GM19438 (cell line): ENCODE results near the gene RPLP1.

Experiments
- ATAC-seq: cut with Tn5 transposase; IDR thresholded peaks from one replicate; pipeline ENCODE4 v1.9.1; 2021; ENCODE audit warnings: low read depth; ENCODE audit not compliant: unreplicated experiment

The RPLP1 gene

DNA sequence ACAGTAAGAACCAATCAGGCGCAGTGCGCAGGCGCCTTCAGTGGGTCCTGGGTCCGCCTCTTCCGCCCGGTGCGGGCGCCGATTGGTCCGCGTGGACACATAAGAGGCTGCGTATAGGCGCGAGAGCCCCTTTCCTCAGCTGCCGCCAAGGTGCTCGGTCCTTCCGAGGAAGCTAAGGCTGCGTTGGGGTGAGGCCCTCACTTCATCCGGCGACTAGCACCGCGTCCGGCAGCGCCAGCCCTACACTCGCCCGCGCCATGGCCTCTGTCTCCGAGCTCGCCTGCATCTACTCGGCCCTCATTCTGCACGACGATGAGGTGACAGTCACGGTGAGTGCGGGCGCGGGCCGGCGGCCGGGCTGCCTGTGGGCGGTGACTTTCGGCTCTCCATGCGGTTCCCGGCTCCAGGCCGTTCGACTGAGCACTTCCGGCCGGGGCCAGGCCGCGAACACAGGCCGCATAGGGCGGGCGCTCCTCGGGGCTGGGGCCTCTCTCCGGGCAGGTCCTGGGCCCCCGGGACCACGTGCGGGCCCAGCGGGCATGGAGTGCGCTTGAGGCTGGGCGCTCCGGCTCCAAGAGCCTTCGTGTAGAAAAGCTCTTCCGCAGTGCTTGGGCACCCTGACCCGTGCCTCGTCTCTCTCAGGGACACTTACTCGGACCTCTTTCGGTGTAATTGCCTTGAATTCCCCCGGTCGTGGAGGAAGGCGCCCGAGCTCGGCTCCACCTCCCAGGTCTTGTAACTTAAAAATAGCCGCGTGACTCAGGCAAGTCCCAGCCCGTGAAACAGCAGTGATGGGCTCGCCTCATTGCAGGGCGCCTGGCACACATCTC lies at the start of gene RPLP1:
Gene RPLP1, plus strand, starts transcription at position 127 of the 830 bp plus-strand sequence. Its CDS starts 131 bp downstream, at position 258.
- peak; percentile 74 for ATAC-seq

DNA sequence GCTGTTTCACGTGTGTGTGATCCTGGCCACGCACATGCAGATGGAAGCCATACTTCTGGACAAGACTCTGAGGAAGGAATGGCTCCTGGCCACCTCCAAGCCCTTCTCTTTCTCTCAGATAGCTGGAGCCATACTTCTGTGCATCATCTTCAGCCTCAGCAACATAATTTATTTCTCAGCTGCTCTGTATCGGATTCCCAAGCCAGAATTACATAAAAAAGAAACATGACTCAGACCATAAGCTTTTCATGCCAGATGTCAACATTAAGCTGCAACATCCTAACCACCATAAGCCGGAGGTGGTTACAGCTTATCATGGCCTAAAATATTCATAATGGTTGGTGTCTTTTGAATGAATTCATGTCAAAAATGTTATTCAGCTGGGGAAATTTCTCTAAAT lies 49.0 kb upstream of the RPLP1 start:
- ATAC-seq: no peak

DNA sequence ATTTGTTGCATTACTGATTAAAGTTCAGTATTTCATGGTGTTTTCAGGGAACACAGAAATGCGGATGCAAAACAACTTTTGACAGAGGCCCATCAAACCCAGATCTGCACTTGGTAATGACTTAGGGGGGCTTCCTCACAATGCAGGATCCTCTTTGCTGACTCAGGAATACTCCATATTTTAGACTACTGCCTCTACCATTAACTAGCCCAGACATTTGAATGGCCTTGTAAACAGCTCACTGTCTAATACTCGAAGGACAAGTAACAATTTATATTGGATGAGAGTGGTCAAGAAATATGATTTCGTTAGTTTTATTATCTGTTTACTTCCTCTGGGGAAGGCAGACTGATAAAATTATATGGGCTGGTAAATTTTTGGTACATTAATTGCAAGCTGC lies 47.5 kb upstream of the RPLP1 start:
- no peak for ATAC-seq

DNA sequence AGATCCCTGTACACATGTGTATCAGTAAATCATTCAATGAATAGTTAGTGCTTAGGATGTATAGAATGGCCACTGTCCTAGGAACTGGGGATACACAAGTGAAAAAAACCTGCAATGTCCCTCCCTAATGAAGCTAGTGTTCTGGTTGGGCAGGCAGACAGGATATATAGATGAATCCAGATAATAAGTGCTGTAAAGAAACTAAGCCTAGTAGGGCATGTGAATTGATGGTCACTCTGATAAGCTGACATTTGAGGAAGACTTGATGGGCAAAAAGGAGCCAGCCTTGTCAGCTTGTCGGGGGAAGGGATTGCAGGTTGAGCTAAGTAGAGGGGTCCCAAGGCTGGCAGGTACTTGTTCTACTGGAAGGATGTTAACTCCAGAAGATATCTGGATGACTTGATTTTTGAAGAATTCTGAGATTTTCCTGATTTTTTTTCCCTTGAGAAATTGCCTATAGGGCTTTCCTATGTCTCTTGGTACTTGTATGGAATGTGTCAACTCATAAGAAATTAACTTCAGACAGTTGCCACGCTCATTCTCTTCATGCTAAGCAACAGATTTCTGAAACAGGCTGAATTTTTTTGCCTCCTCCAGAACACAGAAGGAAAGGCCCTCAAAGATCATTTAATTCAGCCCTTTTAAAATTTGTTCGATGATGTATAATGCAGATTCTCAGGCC lies 44.8 kb upstream of the RPLP1 start:
- ATAC-seq: no peak

DNA sequence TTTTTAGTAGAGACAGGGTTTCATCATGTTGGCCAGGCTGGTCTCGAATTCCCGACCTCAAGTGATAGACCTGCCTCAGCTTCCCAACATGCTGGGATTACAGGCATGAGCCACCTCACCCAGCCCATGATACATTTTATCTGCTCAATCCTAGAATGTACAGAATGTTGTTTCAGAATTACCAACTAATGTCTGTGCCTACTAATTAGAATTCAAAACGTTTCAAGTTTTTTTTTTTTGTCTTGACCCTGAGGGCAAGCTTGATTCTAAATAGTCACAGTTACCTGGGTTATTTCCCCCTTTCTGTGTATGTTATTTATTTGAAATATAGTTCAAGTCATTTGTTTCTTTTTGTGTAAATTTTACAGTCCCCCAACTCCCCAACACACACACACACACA lies 43.8 kb upstream of the RPLP1 start:
- no peak for ATAC-seq

DNA sequence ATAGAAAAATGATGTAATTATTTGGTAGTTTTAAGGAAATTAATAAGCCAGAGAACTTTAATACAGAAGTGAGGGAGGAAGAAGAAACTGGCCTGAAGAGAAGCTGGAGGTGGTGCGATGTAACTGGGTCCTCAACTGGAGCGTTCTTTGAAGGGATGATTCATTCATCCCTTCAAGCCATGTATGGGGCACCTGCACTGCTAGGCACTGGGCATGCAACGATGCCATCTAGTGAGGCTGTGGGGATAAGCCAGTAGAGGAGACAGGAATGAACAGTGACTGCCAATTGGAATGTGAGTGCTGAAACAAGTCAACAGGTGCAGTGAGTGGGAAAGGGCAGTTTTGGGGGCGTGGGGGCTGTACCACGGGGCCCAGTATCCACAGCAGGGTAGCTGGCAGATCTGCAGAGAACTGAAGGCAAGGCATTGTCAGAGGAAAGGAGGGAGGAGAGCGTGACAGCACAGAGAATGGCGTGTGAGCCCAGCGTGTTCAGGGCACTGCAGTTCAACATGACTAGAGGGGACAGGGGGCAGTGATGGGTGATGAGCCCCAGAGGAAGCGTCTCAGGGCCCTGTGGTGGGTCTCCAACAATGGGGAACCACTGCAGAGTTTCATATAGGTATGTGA lies 42.3 kb upstream of the RPLP1 start:
- no peak for ATAC-seq

DNA sequence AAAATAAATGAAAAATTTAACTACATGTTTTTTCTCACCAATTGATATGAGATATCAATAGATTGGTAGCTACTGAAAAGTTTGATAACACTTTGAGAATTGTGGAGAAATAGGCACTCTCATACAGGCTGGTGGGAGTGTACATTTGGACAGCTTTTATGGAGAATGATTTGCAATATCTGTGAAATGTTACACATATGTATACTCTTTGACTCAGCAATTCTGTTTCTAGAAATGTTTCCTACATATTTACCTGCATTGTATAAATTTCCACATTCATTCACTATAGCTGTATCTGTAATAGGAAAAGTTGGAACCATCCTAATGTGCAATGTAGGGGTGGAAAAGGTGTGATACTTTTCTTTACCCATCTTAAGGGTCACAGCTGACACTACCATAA lies 40.3 kb upstream of the RPLP1 start:
- no peak for ATAC-seq

DNA sequence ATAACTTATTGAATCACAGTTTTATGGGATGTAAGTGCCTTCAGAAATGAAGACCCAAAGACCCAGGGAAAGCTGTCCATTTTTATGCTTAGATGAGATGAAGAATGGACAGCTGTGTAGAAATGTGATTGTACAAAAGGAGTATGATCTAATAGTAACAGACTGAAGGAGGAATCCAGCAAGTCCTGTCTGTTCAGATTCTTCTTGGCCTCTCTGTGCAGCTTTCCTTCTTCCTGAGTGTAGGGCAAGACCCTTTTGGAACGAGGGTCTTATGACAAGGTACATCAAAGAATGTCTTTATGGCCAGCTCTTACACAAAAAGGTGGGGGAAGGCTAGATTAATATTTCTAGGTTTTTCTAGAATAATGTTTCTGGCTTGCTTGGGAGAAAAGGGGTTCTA lies 39.9 kb upstream of the RPLP1 start:
- no peak for ATAC-seq

DNA sequence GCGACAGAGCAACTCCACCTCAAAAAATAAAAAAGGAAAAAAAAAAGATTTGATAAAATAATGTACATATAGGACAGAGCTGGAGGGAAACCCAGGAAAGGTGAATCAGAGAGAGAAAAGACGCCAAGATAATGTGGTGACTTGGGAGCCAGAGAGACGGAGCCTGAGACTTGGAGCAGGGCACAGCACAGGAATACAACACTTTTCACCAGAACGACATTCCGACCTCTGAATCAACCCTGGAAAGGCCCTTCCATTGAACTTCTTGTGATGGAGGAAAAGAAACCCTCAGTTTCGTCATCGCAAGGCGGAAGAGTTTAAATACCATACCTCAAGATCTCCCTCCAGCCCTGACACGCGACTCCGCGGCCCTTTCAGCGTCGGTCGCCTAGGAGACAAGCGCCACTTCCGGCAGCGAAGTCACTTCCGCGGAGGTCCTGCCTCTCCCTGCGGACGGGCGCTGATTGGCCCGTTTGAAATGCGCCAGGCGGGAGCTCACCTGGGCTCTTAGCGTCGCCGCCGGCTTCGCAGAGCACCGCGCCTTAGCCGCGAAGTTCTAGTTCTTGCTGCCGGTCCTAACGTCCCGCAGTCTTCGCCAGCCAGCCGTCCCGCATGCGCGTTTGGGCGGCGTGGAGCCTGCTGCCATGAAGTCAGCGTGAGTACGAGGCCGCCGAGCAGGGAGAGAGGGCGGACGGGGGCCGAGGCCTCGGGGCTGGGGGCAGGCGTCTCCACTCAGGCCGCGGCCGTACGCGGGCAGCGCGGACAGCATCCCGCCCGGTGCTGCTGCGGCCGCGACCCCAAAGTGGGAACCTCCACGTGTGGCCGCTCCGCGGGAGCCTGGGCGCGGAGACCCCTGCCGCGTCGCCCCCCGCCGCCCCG lies 38.6 kb upstream of the RPLP1 start, which contains the start of gene KIF23:
Gene KIF23, plus strand, starts transcription at position 528 of the 879 bp plus-strand sequence. Its CDS starts 117 bp downstream, at position 645.
- peak; percentile 87 for ATAC-seq

DNA sequence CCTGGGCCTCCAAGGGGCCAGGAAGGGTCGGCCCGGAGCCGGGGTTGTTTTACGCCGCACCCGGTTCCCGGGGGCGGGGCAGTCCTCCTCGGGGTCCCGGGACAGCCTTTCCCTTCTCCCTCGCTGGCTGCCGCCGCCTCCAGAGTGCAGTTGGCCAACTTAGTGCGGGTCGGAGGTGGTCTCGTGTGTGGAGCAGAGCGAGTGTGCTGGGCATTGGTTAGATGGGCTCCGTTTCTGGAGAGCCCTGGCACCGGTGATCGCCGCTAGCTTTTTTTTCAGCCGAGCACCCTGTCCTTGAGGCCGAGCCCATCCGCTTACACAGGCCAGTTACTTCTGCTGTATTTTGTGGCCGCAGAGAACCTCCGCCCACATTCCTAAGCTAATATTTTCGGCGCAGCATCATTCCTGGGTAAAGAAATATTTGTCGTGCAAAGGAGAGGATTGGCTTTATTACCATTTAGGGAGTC lies 37.9 kb upstream of the RPLP1 start:
- peak; percentile 28 for ATAC-seq

DNA sequence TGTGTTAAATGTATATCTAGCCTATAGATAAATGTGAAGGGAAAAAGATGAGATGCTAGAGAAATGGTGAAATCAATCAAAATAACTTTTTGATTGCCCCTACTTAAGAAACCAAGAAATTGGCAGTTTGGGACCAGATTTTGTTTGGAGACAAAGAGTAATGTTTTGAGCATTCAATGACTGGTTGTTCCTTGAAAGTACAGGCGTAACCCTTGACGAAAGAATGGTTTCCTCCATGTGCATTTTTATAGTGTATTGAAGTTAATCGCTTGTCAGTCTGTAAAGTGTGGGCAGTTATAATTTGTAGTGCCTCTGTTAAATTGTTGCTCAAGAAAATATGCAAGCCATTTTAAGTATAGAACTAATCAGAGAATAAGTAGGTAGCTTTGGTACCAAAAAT lies 37.2 kb upstream of the RPLP1 start:
- ATAC-seq: no peak

DNA sequence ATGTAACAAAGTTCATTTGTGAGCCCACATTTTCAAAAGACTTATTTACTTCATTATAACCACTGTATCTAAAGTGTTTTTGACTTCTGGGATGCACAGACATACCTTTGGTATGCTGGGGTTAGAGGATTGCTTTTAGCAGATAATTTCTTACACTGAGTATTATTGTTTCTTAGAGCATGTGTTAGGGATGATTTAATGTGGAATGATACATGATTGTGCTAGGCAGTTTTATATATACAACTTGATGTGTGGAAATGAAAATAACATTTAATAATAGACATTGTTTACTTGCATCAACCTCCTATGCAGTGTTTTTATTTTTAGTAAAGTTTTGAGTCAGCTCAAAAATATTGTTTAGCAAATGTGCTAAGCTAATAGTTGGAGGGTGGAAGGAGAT lies 35.0 kb upstream of the RPLP1 start:
- no peak for ATAC-seq

DNA sequence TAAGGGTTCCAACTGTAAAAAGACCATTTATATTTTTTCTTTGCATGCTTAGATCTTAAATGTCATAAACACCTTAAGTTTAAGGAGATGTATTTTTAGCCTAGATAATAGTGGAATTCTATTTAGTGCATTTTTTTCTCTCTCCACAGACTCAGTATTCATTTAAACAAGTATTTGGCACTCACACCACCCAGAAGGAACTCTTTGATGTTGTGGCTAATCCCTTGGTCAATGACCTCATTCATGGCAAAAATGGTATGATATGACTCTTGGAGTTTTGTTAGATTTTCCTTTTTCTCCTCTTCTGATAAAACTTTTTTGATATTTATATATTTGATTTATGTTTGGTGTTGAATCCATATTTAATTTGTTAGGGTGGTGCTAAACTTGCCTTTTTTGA lies 31.1 kb upstream of the RPLP1 start:
- ATAC-seq: no peak

DNA sequence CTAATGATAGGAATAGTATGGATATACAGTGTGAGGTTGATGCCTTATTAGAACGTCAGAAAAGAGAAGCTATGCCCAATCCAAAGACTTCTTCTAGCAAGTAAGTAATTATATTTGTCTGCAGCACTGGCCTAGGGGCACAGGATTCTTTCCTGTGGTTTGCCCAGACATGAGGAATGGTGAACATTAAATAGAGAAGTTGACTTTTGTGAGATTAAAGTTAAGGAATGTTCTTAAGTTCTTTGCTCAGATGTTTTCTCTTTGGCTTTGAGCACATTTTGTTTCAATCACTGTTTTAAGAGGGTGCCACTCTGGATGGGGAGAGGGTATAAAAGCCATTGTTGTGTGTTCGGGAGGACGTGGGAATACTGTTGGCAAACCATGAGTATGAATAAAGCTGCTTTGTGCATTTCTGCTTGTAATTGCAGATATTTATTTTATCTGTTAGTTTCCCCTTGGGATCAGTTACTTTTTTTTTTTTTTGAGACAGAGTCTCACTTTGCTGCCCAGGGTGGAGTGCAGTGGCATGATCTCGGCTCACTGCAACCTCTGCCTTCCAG lies 30.2 kb upstream of the RPLP1 start:
- no peak for ATAC-seq

DNA sequence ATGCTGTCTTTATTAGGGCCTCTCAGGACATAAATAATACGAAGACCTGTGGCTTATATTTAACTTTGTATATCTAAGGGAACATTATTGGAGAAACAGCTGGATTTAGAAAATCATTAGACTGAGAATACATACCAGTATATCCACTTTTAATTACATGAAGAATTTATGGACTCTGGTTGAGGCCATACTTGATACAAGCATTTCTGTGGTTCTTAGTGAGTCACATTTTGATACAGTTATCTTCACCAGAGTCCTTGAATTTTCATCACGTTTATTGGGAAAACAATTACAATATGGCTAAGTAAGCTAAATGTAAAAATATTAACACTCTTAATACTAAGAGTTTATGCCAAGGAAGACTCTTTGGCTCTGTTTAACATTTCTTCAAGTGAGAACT lies 28.6 kb upstream of the RPLP1 start:
- ATAC-seq: no peak

DNA sequence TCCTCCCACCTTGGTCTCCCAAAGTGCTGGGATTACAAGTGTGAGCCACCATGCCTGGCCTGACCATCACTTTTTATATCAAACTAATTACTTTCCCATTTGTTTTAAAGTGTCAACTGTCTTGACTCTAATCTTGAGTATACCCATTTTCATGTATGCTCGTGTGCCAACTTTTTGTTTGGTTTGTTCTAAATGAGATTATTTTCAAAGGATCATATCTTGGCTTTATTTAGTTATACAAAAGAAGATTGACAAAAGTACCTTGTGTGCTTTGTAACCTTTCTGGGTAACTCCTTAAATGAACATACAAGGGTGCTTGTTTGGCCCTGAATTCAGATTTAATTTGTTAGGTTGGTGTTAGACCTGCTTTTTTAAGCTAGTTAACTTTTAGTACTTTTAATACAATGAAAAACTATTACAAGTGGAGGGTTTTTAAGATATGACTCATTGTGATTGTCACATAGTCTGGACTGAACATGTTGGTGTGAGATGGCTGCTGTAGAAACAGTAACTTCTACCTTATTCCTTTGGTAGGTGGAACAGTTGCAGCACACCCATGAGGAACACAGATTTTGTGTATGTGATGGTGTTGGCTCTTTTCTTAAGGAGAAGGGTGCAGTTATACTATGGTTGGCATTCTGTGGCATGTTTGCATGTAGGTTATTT lies 27.7 kb upstream of the RPLP1 start:
- no peak for ATAC-seq

DNA sequence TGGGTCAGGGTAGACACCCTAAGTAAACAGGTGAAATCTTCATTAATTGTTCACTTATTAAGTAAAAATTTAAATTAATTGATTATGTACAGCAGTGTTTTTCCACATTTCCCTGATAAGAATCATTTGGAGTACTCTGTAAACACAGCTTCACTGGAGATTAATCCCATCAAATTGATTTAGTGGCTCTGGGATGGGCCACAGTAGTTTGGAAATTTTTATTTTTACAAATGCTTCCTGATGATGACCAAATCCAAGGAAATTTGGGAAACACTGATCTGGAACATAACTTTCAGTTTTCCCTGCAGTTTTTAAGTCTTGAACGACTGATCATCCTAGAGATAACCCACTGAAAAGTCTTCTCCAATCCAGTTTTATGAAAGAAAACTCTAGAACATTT lies 18.8 kb upstream of the RPLP1 start:
- ATAC-seq: no peak

DNA sequence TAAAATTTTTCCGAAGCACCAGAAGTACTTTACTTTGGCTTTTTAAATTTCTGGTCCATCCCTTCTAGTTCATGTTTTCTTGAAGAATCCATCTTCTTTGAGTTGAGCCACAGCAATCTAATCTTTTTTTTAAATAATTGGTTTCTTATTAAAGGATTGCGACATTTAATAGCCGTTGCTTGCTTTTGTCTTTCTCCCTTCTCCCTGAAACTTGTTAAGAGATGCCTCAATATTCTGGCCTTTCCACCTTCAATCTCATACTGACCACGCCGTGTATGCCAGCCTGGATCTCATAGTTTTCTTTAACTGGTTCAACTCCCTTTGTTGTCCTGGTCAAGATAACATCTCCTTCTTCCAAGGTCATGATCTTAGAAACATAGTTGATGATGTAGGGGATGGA lies 18.4 kb upstream of the RPLP1 start:
- ATAC-seq: no peak

DNA sequence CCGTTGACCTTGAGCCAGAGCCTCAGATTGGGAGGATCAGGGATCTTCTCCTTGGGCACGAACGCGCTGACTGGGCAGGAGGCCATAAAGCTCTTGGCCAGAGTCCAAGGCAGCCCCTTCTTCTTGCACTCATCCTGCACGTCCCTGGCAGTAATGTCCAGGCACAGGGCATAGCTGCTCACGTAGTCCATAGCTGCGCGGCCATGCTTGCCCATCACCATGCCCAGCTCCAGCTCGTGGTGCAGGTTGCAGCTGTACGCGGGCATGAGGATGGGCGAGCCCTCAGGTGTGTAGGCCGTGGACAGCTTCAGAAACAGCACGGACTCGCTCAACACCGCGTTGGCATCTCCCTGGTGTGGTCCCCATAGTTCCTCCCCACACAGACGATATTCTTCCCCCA lies 17.9 kb upstream of the RPLP1 start:
- no peak for ATAC-seq

DNA sequence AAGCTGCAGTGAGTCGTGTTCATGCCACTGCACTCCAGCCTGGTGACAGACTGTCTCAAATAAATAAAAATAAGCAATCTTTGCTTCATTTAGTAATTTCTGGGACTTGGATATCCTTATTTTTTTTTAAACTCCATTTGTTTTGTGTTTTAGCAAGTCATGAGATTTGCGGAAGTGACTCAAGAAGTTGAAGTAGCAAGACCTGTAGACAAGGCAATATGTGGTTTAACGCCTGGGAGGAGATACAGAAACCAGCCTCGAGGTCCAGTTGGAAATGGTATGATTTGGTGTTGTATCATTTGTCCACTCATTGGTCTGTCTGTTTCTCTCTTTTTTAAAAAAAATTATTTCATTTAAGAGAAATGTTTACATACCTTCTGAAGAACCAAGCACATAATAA lies 16.6 kb upstream of the RPLP1 start:
- no peak for ATAC-seq
